HG03469 (cell line): ENCODE measurements around the gene KCNN2.

Experiments used
- ATAC-seq: cut with Tn5 transposase; IDR thresholded peaks from one replicate; pipeline ENCODE4 v1.9.1; 2021; ENCODE audit warnings: mild to moderate bottlenecking, moderate library complexity, moderate number of reproducible peaks; ENCODE audit not compliant: unreplicated experiment

KCNN2 gene

GRCh38 chr5:114362197-114362976 is 517 bp downstream of the KCNN2 start:
- peak; percentile 9 for ATAC-seq

- no peak for ATAC-seq
These were observed 1.3 kb downstream of the KCNN2 start for GRCh38 chr5:114362977-114363761.

GRCh38 chr5:114363837-114364236 is 2.0 kb downstream of the KCNN2 start:
- no peak for ATAC-seq

- no peak for ATAC-seq
These were observed 5.2 kb downstream of the KCNN2 start for GRCh38 chr5:114367029-114367428.

GRCh38 chr5:114369680-114370417 is 8.0 kb downstream of the KCNN2 start:
- no peak for ATAC-seq

GRCh38 chr5:114377050-114377844 is 15.4 kb downstream of the KCNN2 start:
- no peak for ATAC-seq

GRCh38 chr5:114377946-114378345 is 16.1 kb downstream of the KCNN2 start:
- no peak for ATAC-seq

- ATAC-seq, result no peak
These were observed 18.9 kb downstream of the KCNN2 start for GRCh38 chr5:114380721-114381120.

- no peak for ATAC-seq
These were observed 25.6 kb downstream of the KCNN2 start for GRCh38 chr5:114387433-114387832.

- ATAC-seq, result no peak
These were observed 28.6 kb downstream of the KCNN2 start for GRCh38 chr5:114390431-114390830.

- ATAC-seq, result no peak
These were observed 29.5 kb downstream of the KCNN2 start for GRCh38 chr5:114391321-114391720.

GRCh38 chr5:114393159-114393558 is 31.3 kb downstream of the KCNN2 start:
- ATAC-seq, result no peak

- ATAC-seq, result no peak
These were observed 40.3 kb downstream of the KCNN2 start for GRCh38 chr5:114402206-114402605.

- ATAC-seq, result no peak
These were observed 45.9 kb downstream of the KCNN2 start for GRCh38 chr5:114407783-114408182.

GRCh38 chr5:114408847-114409246 is 47.0 kb downstream of the KCNN2 start:
- ATAC-seq, result no peak

GRCh38 chr5:114411380-114411931 is 49.6 kb downstream of the KCNN2 start:
- no peak for ATAC-seq

- no peak for ATAC-seq
These were observed 50.8 kb downstream of the KCNN2 start for GRCh38 chr5:114412510-114413171.

- no peak for ATAC-seq
These were observed 53.9 kb downstream of the KCNN2 start for GRCh38 chr5:114415760-114416159.

- ATAC-seq, result no peak
These were observed 54.4 kb downstream of the KCNN2 start for GRCh38 chr5:114416254-114416653.

GRCh38 chr5:114417519-114417918 is 55.6 kb downstream of the KCNN2 start:
- ATAC-seq, result no peak
